ENCODE results near the gene NEU3.
"Not testable (repeated sequence)": the region's sequence is repeated elsewhere in the genome, so short reads cannot be mapped to it uniquely, and the experiment has no call there.

Gene NEU3

GRCh38 chr11:74984070-74984469 lies 4.7 kb upstream of the NEU3 start:
- DNase-seq (ENCODE audit: low read depth): no peak

DNA sequence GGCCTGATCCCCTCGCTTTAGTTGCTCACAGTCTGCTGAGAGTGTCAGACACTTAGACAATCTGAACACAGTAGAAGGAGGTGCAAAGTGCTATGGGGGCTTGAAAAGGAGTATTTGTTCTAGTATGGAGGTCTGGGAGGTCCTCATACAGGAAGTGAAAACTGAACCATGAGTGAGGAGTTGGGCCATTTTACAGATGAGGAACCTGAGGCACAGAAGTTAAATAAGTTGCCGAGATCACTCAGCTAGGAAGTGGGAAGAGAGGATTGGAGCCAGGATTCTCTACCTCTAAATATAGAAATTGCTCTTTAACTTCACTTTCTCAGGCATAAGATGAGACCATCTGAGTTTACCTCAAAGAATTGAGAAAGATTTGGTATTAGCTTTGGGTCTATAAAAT lies 4.0 kb upstream of the NEU3 start:
- DNase-seq (ENCODE audit: low read depth): no peak

GRCh38 chr11:74989260-74989638 lies 516 bp downstream of the NEU3 start:
- no peak for DNase-seq (ENCODE audit: low read depth)

DNA sequence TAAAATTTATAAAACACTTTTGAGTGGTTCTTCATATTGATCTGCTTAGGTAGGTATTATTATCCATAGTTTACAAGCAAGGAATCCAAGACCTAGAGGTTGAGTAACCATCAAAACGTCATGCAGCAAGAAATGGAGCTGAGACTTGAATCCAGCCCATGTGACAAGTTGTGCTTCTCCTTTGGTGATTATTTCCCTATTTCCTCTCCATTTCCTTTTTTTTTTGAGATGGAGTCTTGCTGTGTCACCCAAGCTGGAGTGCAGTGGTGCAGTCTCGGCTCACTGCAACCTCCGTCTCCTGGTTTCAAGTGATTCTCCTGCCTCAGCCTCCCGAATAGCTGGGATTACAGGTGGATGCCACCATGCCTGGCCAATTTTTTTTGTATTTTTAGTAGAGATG lies 1.4 kb downstream of the NEU3 start:
- not testable (repeated sequence) for DNase-seq (ENCODE audit: low read depth)

GRCh38 chr11:74990941-74991340 lies 2.2 kb downstream of the NEU3 start:
- DNase-seq (ENCODE audit: low read depth): no peak

DNA sequence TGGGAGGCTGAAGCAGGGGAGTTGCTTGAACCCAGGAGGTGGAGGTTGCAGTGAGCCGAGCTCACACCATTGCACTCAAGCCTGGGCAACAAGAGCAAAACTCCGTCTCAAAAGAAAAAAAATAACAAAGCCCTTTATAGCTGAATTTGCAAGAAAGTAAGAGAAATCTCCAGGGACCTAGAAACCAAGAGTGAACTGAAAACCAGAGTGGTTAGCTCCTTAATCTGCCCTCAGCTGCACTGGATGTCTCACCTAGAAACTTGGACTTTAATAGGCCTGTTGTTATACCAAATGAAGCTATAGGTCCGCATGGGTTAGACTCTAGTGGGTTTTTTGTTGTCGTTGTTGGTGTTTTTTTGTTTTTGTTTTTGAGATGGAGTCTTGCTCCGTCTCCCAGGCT lies 4.1 kb downstream of the NEU3 start:
- no peak for DNase-seq (ENCODE audit: low read depth)

DNA sequence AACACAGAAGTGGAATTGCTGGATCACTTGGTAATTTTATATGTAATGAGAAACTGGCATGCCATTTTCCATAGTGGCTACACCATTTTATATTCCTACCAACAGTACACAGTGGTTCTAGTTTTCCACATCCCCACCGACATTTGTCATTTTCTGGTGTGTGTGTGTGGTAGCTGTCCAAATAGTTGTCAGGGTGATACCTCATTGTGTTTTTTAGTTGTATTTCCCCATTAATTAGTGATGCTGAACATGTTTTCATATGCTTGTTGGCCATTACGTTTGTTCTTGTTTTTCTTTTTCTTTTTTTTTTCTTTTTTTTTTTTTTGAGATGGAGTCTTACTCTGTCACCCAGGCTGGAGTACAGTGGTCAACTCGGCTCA lies 12.2 kb downstream of the NEU3 start:
- no peak for DNase-seq (ENCODE audit: low read depth)

DNA sequence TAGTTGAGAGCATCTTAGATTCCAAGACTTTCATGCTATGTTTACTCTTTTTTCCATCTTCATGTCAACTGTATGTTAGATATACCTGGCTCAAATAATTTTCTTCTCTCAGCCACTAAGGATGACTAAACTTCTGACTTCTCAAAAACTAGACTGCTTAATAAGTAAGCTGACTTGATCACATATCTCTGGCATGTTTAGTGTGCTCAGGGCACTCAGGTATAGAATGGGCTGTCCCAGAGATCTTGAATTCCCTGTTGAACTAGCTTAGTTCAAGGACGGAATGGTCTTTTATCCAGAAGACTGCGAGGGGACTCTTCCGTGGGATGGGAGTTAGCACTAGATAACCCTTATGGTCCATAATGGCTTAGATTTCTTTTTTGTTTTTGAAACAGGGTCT lies 13.0 kb downstream of the NEU3 start:
- no peak for DNase-seq (ENCODE audit: low read depth)

GRCh38 chr11:75002516-75002915 lies 13.8 kb downstream of the NEU3 start:
- DNase-seq (ENCODE audit: low read depth): no peak

GRCh38 chr11:75004215-75004614 lies 15.5 kb downstream of the NEU3 start:
- no peak for DNase-seq (ENCODE audit: low read depth)

DNA sequence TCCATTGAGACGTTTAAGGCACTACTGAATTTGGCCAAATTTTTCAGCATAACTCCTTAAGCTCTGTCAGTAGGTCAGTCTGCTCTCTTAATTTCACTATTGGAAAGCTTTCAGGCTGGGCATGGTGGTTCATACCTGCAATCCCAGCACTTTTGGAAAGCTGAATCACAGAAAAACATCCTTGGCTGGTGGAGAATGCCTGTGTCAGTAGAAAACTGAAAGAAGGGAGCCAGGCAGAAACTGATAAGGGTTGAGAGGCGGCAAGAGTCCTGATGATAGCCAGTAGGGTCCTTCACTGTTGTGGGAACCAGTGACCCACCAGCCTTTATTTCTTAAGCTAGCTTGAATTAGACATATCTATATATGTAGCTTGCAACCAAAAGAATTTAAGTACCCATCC lies 22.6 kb downstream of the NEU3 start:
- DNase-seq (ENCODE audit: low read depth): no peak

- no peak for DNase-seq (ENCODE audit: low read depth)
Measured at GRCh38 chr11:75011872-75012271, 23.1 kb downstream of the NEU3 start.

GRCh38 chr11:75013051-75013450 lies 24.3 kb downstream of the NEU3 start:
- DNase-seq (ENCODE audit: low read depth): peak; percentile 66

- DNase-seq (ENCODE audit: low read depth): peak; percentile 94
Measured at GRCh38 chr11:75014129-75014528, 25.4 kb downstream of the NEU3 start.

DNA sequence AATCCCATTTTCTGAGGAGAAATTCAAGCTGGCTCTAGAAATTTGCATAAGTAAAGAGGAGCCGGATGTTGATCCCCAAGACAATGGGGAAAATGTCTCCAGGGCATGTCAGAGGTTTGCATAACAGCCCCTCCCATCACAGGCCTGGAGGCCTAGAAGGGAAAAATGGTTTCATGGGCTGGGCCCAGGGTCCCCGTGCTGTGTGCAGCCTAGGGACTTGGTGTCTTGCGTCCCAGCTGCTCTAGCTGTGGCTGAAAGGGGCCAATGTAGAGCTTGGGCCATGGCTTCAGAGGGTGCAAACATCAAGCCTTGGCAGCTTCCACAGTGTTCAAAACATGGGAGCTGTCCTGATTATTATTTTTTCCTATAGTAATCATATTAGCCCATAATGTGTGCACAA lies 30.5 kb downstream of the NEU3 start:
- DNase-seq (ENCODE audit: low read depth): not testable (repeated sequence)

DNA sequence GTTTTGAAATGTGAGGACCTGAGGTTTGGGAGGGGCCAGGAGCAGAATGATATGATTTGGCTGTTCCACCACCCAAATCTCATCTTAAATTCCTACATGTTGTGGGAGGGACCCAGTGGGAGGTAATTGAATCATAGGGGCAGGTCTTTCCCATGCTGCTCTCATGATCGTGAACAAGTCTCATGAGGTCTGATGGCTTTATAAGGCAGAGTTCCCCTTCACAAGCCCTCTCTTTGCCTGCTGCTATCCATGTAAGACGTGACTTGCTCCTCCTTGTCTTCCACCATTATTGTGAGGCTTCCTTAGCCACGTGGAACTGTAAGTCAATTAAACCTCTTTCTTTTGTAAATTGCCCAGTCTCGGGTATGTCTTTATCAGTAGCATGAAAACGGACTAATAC lies 31.6 kb downstream of the NEU3 start:
- not testable (repeated sequence) for DNase-seq (ENCODE audit: low read depth)

GRCh38 chr11:75022296-75022695 lies 33.6 kb downstream of the NEU3 start:
- no peak for DNase-seq (ENCODE audit: low read depth)

- peak; percentile 84 for DNase-seq (ENCODE audit: low read depth)
Measured at GRCh38 chr11:75022759-75023396, 34.1 kb downstream of the NEU3 start.

- DNase-seq (ENCODE audit: low read depth): no peak
Measured at GRCh38 chr11:75023446-75024067, 34.8 kb downstream of the NEU3 start.

DNA sequence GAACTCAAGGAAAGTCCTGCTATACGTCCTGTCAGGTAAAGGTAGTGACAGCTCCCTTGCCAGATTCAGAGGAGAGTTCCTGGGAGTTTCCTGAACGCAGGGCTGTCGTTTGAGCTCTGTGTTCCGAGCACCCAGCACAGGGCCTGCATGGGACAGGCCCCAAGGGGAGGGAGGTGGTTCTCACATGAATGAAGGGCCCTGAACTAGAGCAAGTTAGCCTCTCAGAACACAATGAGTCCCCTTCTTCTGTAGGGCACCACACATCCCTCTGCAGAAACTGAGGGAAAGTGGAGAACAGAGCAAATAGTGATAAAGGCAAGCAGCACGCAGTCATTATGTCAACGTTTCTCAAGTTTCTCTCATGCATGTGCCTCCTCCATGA lies 35.3 kb downstream of the NEU3 start:
- no peak for DNase-seq (ENCODE audit: low read depth)

- no peak for DNase-seq (ENCODE audit: low read depth)
Measured at GRCh38 chr11:75024764-75025211, 36.1 kb downstream of the NEU3 start.

GRCh38 chr11:75025561-75025960 lies 36.8 kb downstream of the NEU3 start:
- no peak for DNase-seq (ENCODE audit: low read depth)

DNA sequence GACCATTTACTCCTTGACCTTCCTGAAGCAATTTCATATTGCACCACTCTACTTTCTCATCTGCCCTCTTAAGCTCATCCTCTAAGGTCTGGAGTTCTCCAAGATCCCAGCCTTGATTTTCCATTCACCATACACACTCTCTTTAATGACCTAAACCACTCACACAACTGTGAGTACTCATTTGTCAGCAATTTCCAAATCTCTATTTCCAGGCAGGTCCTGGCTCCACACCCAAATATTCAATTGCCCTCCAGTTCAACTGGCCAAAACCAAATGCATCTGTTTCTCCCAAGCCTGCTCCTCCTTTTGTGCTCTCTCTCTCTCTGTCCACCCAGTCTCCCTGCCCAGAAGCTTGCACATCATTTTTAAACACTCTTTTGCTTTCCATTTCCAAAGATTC lies 39.6 kb downstream of the NEU3 start:
- DNase-seq (ENCODE audit: low read depth): no peak

GRCh38 chr11:75028724-75029123 lies 40.0 kb downstream of the NEU3 start:
- DNase-seq (ENCODE audit: low read depth): no peak
